ENCODE measurements around the gene CXorf58.

DNA sequence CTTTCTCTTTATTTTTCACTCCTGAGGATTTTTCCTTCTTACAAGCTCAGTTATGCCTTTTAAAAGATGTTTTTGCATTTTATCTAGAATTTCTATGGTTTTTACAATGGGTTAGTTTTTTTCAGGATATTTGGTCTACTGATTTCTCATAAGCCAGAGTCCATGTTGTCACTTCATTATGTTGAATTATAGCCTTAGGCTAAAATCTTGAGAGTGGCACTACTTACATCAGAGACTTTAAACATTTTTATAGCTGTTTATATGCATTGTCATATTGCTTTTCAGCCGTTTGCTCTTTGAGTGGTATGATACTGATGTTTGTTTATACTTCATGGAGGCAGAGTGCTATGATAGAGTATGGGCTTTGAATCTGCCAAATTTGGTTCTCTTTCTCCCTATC is 36.4 kb downstream of the CXorf58 start:
- TF ChIP-seq, protein P1, sequence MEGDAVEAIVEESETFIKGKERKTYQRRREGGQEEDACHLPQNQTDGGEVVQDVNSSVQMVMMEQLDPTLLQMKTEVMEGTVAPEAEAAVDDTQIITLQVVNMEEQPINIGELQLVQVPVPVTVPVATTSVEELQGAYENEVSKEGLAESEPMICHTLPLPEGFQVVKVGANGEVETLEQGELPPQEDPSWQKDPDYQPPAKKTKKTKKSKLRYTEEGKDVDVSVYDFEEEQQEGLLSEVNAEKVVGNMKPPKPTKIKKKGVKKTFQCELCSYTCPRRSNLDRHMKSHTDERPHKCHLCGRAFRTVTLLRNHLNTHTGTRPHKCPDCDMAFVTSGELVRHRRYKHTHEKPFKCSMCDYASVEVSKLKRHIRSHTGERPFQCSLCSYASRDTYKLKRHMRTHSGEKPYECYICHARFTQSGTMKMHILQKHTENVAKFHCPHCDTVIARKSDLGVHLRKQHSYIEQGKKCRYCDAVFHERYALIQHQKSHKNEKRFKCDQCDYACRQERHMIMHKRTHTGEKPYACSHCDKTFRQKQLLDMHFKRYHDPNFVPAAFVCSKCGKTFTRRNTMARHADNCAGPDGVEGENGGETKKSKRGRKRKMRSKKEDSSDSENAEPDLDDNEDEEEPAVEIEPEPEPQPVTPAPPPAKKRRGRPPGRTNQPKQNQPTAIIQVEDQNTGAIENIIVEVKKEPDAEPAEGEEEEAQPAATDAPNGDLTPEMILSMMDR (IDR thresholded peaks at IDR 0.05): no peak
- no peak for TF ChIP-seq POLR2A (IDR thresholded peaks at IDR 0.05)
